ENCODE data around the gene GRM2. TPM values are rescaled to one million over a fixed set of nuclear protein-coding genes. Genes with fewer than 3 reads are reported as not detected.

The GRM2 gene
- total RNA-seq, 1 donor from 2014 or later: 0.08 TPM

GRCh38 chr3:51680663-51681230 lies 26.1 kb upstream of the GRM2 start:
- no peak for ATAC-seq

GRCh38 chr3:51681453-51681852 lies 25.4 kb upstream of the GRM2 start:
- ATAC-seq: peak; percentile 78

- ATAC-seq: peak; percentile 83
Measured at GRCh38 chr3:51682079-51682478, 24.8 kb upstream of the GRM2 start.

- no peak for ATAC-seq
Measured at GRCh38 chr3:51682526-51682925, 24.3 kb upstream of the GRM2 start.

- ATAC-seq: no peak
Measured at GRCh38 chr3:51683566-51683965, 23.3 kb upstream of the GRM2 start.

GRCh38 chr3:51684971-51685751 lies 21.7 kb upstream of the GRM2 start:
- peak; percentile 19 for ATAC-seq

- ATAC-seq: no peak
Measured at GRCh38 chr3:51686056-51686455, 20.8 kb upstream of the GRM2 start.

- peak; percentile 38 for ATAC-seq
Measured at GRCh38 chr3:51686512-51687215, 20.2 kb upstream of the GRM2 start.

GRCh38 chr3:51687431-51688205 lies 19.2 kb upstream of the GRM2 start:
- no peak for ATAC-seq

GRCh38 chr3:51688206-51688600 lies 18.7 kb upstream of the GRM2 start:
- no peak for ATAC-seq

- no peak for ATAC-seq
Measured at GRCh38 chr3:51691021-51691420, 15.8 kb upstream of the GRM2 start.

GRCh38 chr3:51691949-51692348 lies 14.9 kb upstream of the GRM2 start:
- ATAC-seq: no peak

GRCh38 chr3:51692980-51693395 lies 13.9 kb upstream of the GRM2 start:
- no peak for ATAC-seq

GRCh38 chr3:51696954-51697353 lies 9.9 kb upstream of the GRM2 start:
- ATAC-seq: no peak

GRCh38 chr3:51698209-51698608 lies 8.7 kb upstream of the GRM2 start:
- no peak for ATAC-seq

- no peak for ATAC-seq
Measured at GRCh38 chr3:51700403-51700802, 6.5 kb upstream of the GRM2 start.

GRCh38 chr3:51702156-51702555 lies 4.7 kb upstream of the GRM2 start:
- ATAC-seq: no peak

GRCh38 chr3:51703068-51703760 lies 3.7 kb upstream of the GRM2 start:
- ATAC-seq: no peak

GRCh38 chr3:51703761-51704510 lies 2.9 kb upstream of the GRM2 start:
- no peak for ATAC-seq

- no peak for ATAC-seq
Measured at GRCh38 chr3:51704511-51704950, 2.3 kb upstream of the GRM2 start.

- ATAC-seq: no peak
Measured at GRCh38 chr3:51705276-51706020, 1.4 kb upstream of the GRM2 start.
